Mucosa of gallbladder (tissue), 1 donor: Measurements from ENCODE around the gene RAG2. TPM values are rescaled to one million over a fixed set of nuclear protein-coding genes. Genes with fewer than 3 reads are reported as not detected.

Experiments
- DNase-seq: peaks from one replicate; pipeline ENCODE4 v3.0.0-alpha.2; 2020; ENCODE audit warnings: low spot score
- total RNA-seq: library from RNA; stranded (reverse); gene quantifications from one replicate; pipeline ENCODE4 v1.2.1, GENCODE V29; 2021
- donor health status: DM: no; HTN: no; CAD: no.

Gene RAG2
- not detected for total RNA-seq

GRCh38 chr11:36598051-36598450, at the start of gene RAG2:
TSS of gene RAG2 (minus strand) at chr11:36598236. CDS start at chr11:36594168, 4,068 bp downstream.
- no peak for DNase-seq

- no peak for DNase-seq
Observed at GRCh38 chr11:36638556-36638955, 40.5 kb upstream of the RAG2 start.

- no peak for DNase-seq
Observed at GRCh38 chr11:36635066-36635862, 37.2 kb upstream of the RAG2 start.

- no peak for DNase-seq
Observed at GRCh38 chr11:36631774-36632173, 33.7 kb upstream of the RAG2 start.

- no peak for DNase-seq
Observed at GRCh38 chr11:36628765-36629244, 30.8 kb upstream of the RAG2 start.

- DNase-seq: no peak
Observed at GRCh38 chr11:36628141-36628540, 30.1 kb upstream of the RAG2 start.

- no peak for DNase-seq
Observed at GRCh38 chr11:36627471-36627870, 29.4 kb upstream of the RAG2 start.

- DNase-seq: no peak
Observed at GRCh38 chr11:36627006-36627405, 29.0 kb upstream of the RAG2 start.

- no peak for DNase-seq
Observed at GRCh38 chr11:36623494-36623893, 25.5 kb upstream of the RAG2 start.

GRCh38 chr11:36622431-36623136, 24.5 kb upstream of the RAG2 start:
- no peak for DNase-seq

- DNase-seq: no peak
Observed at GRCh38 chr11:36620246-36620645, 22.2 kb upstream of the RAG2 start.

GRCh38 chr11:36619502-36619901, 21.5 kb upstream of the RAG2 start:
- no peak for DNase-seq

- DNase-seq: no peak
Observed at GRCh38 chr11:36618363-36619047, 20.5 kb upstream of the RAG2 start.

GRCh38 chr11:36617543-36618362, 19.7 kb upstream of the RAG2 start:
- DNase-seq: no peak

- no peak for DNase-seq
Observed at GRCh38 chr11:36615826-36616225, 17.8 kb upstream of the RAG2 start.

GRCh38 chr11:36609383-36609782, 11.3 kb upstream of the RAG2 start:
- no peak for DNase-seq

GRCh38 chr11:36608491-36609199, 10.6 kb upstream of the RAG2 start:
- no peak for DNase-seq

GRCh38 chr11:36605221-36606216, 7.5 kb upstream of the RAG2 start:
- no peak for DNase-seq

- no peak for DNase-seq
Observed at GRCh38 chr11:36602135-36602534, 4.1 kb upstream of the RAG2 start.

GRCh38 chr11:36601155-36601554, 3.1 kb upstream of the RAG2 start:
- no peak for DNase-seq
